ENCODE data around the gene ANKRD26.
A peak's percentile ranks its signal among the peaks of the same experiment; 100 is the strongest.

The ANKRD26 gene

GRCh38 chr10:27108165-27108564 lies 7.9 kb upstream of the ANKRD26 start:
- H3K4me3 ChIP-seq (ENCODE audit: low read depth, low read length) = no peak overlapping the region
- no peak for DNase-seq (ENCODE audit: low read depth)
- no peak for TF ChIP-seq CTCF (IDR thresholded peaks at IDR 0.05; ENCODE audit: control insufficient read depth, extremely low read depth, insufficient read depth)

GRCh38 chr10:27104919-27105318 lies 4.6 kb upstream of the ANKRD26 start:
- no peak for TF ChIP-seq CTCF (IDR thresholded peaks at IDR 0.05; ENCODE audit: control insufficient read depth, extremely low read depth, insufficient read depth)
- no peak overlapping the region for H3K4me3 ChIP-seq (ENCODE audit: low read depth, low read length)
- DNase-seq (ENCODE audit: low read depth) = no peak

- peak overlapping the region; percentile 86 for H3K4me3 ChIP-seq (ENCODE audit: low read depth, low read length)
- no peak for DNase-seq (ENCODE audit: low read depth)
- TF ChIP-seq CTCF (IDR thresholded peaks at IDR 0.05; ENCODE audit: control insufficient read depth, extremely low read depth, insufficient read depth) = no peak
Observed at GRCh38 chr10:27100813-27101347, 586 bp upstream of the ANKRD26 start.

- DNase-seq (ENCODE audit: low read depth) = no peak
- no peak for TF ChIP-seq CTCF (IDR thresholded peaks at IDR 0.05; ENCODE audit: control insufficient read depth, extremely low read depth, insufficient read depth)
- peak overlapping the region; percentile 86 for H3K4me3 ChIP-seq (ENCODE audit: low read depth, low read length)
Observed at GRCh38 chr10:27099448-27099847, 846 bp downstream of the ANKRD26 start.

GRCh38 chr10:27088119-27089044 lies 11.9 kb downstream of the ANKRD26 start:
- no peak for DNase-seq (ENCODE audit: low read depth)
- H3K4me3 ChIP-seq (ENCODE audit: low read depth, low read length) = no peak overlapping the region
- no peak for TF ChIP-seq CTCF (IDR thresholded peaks at IDR 0.05; ENCODE audit: control insufficient read depth, extremely low read depth, insufficient read depth)

- no peak overlapping the region for H3K4me3 ChIP-seq (ENCODE audit: low read depth, low read length)
- TF ChIP-seq CTCF (IDR thresholded peaks at IDR 0.05; ENCODE audit: control insufficient read depth, extremely low read depth, insufficient read depth) = no peak
- no peak for DNase-seq (ENCODE audit: low read depth)
Observed at GRCh38 chr10:27072436-27073114, 27.7 kb downstream of the ANKRD26 start.
